ENCODE data around the gene LLGL2.

- TF ChIP-seq CTCF (conservative IDR thresholded peaks at IDR 0.05) (no peak), ZFX (IDR thresholded peaks at IDR 0.05) (no peak)
Measured at GRCh38 chr17:75565618-75566017, 40.1 kb downstream of the LLGL2 start.
